Neural cell (in vitro differentiated cells): ENCODE data around the gene COL15A1. TPM values are rescaled to one million over a fixed set of nuclear protein-coding genes. Genes with fewer than 3 reads are reported as not detected.

ENCODE experiments used
- H2AFZ ChIP-seq: fragments of 200-600, 300-800 bp; sonication (generic), shearing (Covaris generic); 2 replicates; pipeline ENCODE4 v1.6.0; 2014; ENCODE audit warnings: low read depth, mild to moderate bottlenecking, antibody characterized with exemption, low read length, moderate library complexity
- H3F3A ChIP-seq: fragments of 200-600 bp; shearing (Covaris generic); 2 replicates; pipeline ENCODE4 v1.6.1; 2016; ENCODE audit warnings: mild to moderate bottlenecking, moderate library complexity, mixed read lengths, antibody characterized with exemption, low read length; ENCODE audit not compliant: insufficient read depth, poor library complexity, severe bottlenecking
- H3K27ac ChIP-seq: fragments of 200-600, 300-800 bp; sonication (generic), shearing (Covaris generic); 2 replicates; pipeline ENCODE4 v1.5.1; 2014; ENCODE audit warnings: mild to moderate bottlenecking, low read length, moderate library complexity
- H3K27me3 ChIP-seq: fragments of 300-800, 200-600 bp; sonication (generic), shearing (Covaris generic); 2 replicates; pipeline ENCODE4 v1.6.0; 2014; ENCODE audit warnings: mild to moderate bottlenecking, low read depth, low read length, moderate library complexity; ENCODE audit not compliant: insufficient read depth
- H3K36me3 ChIP-seq: fragments of 300-800, 200-600 bp; sonication (generic), shearing (Covaris generic); 2 replicates; pipeline ENCODE4 v1.5.1; 2014; ENCODE audit warnings: mild to moderate bottlenecking, antibody characterized with exemption, low read length, moderate library complexity; ENCODE audit not compliant: insufficient read depth
- H3K4me2 ChIP-seq: fragments of 300-800, 200-600 bp; sonication (generic), shearing (Covaris generic); 2 replicates; pipeline ENCODE4 v1.6.0; 2014; ENCODE audit warnings: mild to moderate bottlenecking, low read length
- H3K4me3 ChIP-seq: fragments of 300-800, 200-600 bp; sonication (generic), shearing (Covaris generic); 2 replicates; pipeline ENCODE4 v1.5.1; 2014; ENCODE audit warnings: mild to moderate bottlenecking, low read length, moderate library complexity
- H3K79me2 ChIP-seq: fragments of 200-600 bp; shearing (Covaris generic); replicated peaks from 2 replicates; pipeline ENCODE4 v1.6.0; 2014; ENCODE audit warnings: mild to moderate bottlenecking, low read length, moderate library complexity; ENCODE audit not compliant: insufficient read depth
- H3K9ac ChIP-seq: fragments of 300-800, 200-600 bp; sonication (generic), shearing (Covaris generic); 2 replicates; pipeline ENCODE4 v1.6.1; 2016; ENCODE audit warnings: mild to moderate bottlenecking, low read length, mixed read lengths
- H3K9me2 ChIP-seq: fragments of 200-600 bp; shearing (Covaris generic); 2 replicates; pipeline ENCODE4 v1.6.1; 2016; ENCODE audit warnings: mild to moderate bottlenecking, low read length, mixed read lengths; ENCODE audit not compliant: insufficient read depth
- H3K9me3 ChIP-seq: fragments of 200-600, 300-800 bp; sonication (generic), shearing (Covaris generic); 2 replicates; pipeline ENCODE4 v1.6.1; 2016; ENCODE audit warnings: mild to moderate bottlenecking, mixed run types, low read length, moderate library complexity, mixed read lengths
- H4K20me1 ChIP-seq: fragments of 200-600 bp; shearing (Covaris generic); 2 replicates; pipeline ENCODE4 v1.6.1; 2016; ENCODE audit warnings: mild to moderate bottlenecking, mixed run types; ENCODE audit not compliant: insufficient read depth
- CTCF ChIP-seq: fragments of 450-650 bp; IDR thresholded peaks from 2 replicates; pipeline ENCODE4 v1.5.1; 2014; ENCODE audit warnings: antibody characterized with exemption, mild to moderate bottlenecking, moderate library complexity; ENCODE audit not compliant: poor library complexity, severe bottlenecking
- EP300 ChIP-seq: fragments of 450-650 bp; conservative IDR thresholded peaks from 2 replicates; pipeline ENCODE4 v1.6.1; 2014; ENCODE audit warnings: antibody characterized with exemption, mild to moderate bottlenecking, moderate library complexity; ENCODE audit not compliant: poor library complexity, severe bottlenecking
- EZH2 ChIP-seq: fragments of 200-600, 300-800 bp; shearing (Covaris generic), sonication (generic); IDR thresholded peaks from 2 replicates; pipeline ENCODE4 v1.6.1; 2014; ENCODE audit warnings: antibody characterized with exemption, low read length, borderline replicate concordance, mild to moderate bottlenecking; ENCODE audit not compliant: insufficient read depth, poor library complexity, severe bottlenecking
- MXI1 ChIP-seq: fragments of 450-650 bp; conservative IDR thresholded peaks from 2 replicates; pipeline ENCODE4 v1.6.1; 2014; ENCODE audit warnings: antibody characterized with exemption, mild to moderate bottlenecking; ENCODE audit not compliant: poor library complexity, severe bottlenecking
- POLR2AphosphoS5 ChIP-seq: IDR thresholded peaks from 2 replicates; pipeline ENCODE4 v1.6.1; 2012
- RAD21 ChIP-seq: fragments of 450-650 bp; conservative IDR thresholded peaks from 2 replicates; pipeline ENCODE4 v1.6.1; 2014; ENCODE audit warnings: antibody characterized with exemption, mild to moderate bottlenecking, moderate library complexity
- SMC3 ChIP-seq: fragments of 450-650 bp; conservative IDR thresholded peaks from 2 replicates; pipeline ENCODE4 v1.6.1; 2014; ENCODE audit warnings: antibody characterized with exemption, mild to moderate bottlenecking, moderate library complexity; ENCODE audit not compliant: poor library complexity
- TAF1 ChIP-seq: IDR thresholded peaks from 2 replicates; pipeline ENCODE4 v1.6.1; 2012; ENCODE audit warnings: low read depth
- polyA plus RNA-seq: library from polyadenylated mRNA; depleted of rRNA; stranded (reverse); fragments of >200 nt; gene quantifications from 2 replicates; pipeline ENCODE4 v1.2.3, GENCODE V29; 2014
- TF ChIP-seq, protein P1 (sequence below): IDR thresholded peaks from 2 replicates; pipeline ENCODE4 v1.6.1; 2012; ENCODE audit warnings: borderline replicate concordance

Gene COL15A1
- polyA plus RNA-seq, 1 donor from 2014 or later = 2.8 TPM

- Histone ChIP-seq H3K27me3 (no peaks in the 10 kb centered on the region), H3K27ac (no peak overlapping the region), H3F3A (no peaks in the 10 kb centered on the region), H3K4me3 (no peak overlapping the region), H3K4me2 (no peak overlapping the region), H3K79me2 (no peaks in the 10 kb centered on the region), H3K9me3 (no peaks in the 10 kb centered on the region), H4K20me1 (no peaks in the 10 kb centered on the region), H3K36me3 (no peaks in the 10 kb centered on the region), H3K9ac (no peak overlapping the region), H2AFZ (no peak overlapping the region), H3K9me2 (no peaks in the 10 kb centered on the region)
- no peak for TF ChIP-seq EP300
Observed at GRCh38 chr9:99001892-99002291, 58.2 kb downstream of the COL15A1 start.

DNA sequence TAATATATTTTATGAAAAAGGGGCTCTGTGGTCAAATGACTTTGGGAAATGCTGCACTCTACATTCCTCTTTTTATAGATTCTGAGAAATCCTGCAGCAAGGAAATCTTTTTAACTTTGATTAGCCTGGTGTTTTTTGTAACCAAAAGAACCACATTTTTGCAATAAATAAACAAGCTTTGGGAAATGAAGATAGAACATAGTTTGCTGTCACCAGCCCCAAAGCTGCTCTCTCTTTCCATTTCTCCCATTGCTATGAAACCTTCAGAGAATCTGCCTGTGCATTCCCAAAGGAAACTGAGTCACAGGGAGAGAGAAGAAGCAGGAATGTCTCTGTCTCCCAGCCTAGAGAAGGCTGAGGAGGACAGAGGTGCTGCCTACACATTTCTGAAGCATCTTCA lies 59.0 kb downstream of the COL15A1 start:
- Histone ChIP-seq H3K27ac (no peak overlapping the region), H3K4me2 (no peak overlapping the region), H3K36me3 (no peaks in the 10 kb centered on the region), H3K9me2 (no peaks in the 10 kb centered on the region), H4K20me1 (no peaks in the 10 kb centered on the region), H3K9ac (no peak overlapping the region), H3K9me3 (no peaks in the 10 kb centered on the region), H3K27me3 (no peaks in the 10 kb centered on the region), H2AFZ (no peak overlapping the region), H3K4me3 (no peak overlapping the region), H3F3A (no peaks in the 10 kb centered on the region), H3K79me2 (no peaks in the 10 kb centered on the region)
- no peak for TF ChIP-seq RAD21
- no peak for TF ChIP-seq CTCF
- no peak for TF ChIP-seq SMC3
- TF ChIP-seq TAF1 = no peak
- no peak for TF ChIP-seq MXI1
- TF ChIP-seq EP300 = no peak
- TF ChIP-seq EZH2 = no peak
- TF ChIP-seq POLR2AphosphoS5 = no peak

- Histone ChIP-seq H3K27me3 (no peaks in the 10 kb centered on the region), H3F3A (no peaks in the 10 kb centered on the region), H4K20me1 (no peaks in the 10 kb centered on the region), H3K4me2 (no peak overlapping the region), H3K9me2 (no peaks in the 10 kb centered on the region), H3K4me3 (no peak overlapping the region), H3K9ac (no peak overlapping the region), H3K36me3 (no peaks in the 10 kb centered on the region), H3K79me2 (no peaks in the 10 kb centered on the region), H3K27ac (no peak overlapping the region), H3K9me3 (no peaks in the 10 kb centered on the region), H2AFZ (no peak overlapping the region)
- no peak for TF ChIP-seq MXI1
Observed at GRCh38 chr9:99003308-99003707, 59.6 kb downstream of the COL15A1 start.

GRCh38 chr9:99004115-99004514 lies 60.4 kb downstream of the COL15A1 start:
- Histone ChIP-seq H3F3A (no peaks in the 10 kb centered on the region), H3K27ac (no peak overlapping the region), H3K4me2 (no peak overlapping the region), H3K9me3 (no peaks in the 10 kb centered on the region), H3K4me3 (no peak overlapping the region), H3K9me2 (no peaks in the 10 kb centered on the region), H4K20me1 (no peaks in the 10 kb centered on the region), H3K27me3 (no peaks in the 10 kb centered on the region), H3K79me2 (no peaks in the 10 kb centered on the region), H2AFZ (no peak overlapping the region), H3K36me3 (no peaks in the 10 kb centered on the region), H3K9ac (no peak overlapping the region)
- TF ChIP-seq SMC3 (no peak), EZH2 (no peak), EP300 (no peak), RAD21 (no peak), CTCF (no peak), MXI1 (no peak), TAF1 (no peak), POLR2AphosphoS5 (no peak)
- TF ChIP-seq, protein P1, sequence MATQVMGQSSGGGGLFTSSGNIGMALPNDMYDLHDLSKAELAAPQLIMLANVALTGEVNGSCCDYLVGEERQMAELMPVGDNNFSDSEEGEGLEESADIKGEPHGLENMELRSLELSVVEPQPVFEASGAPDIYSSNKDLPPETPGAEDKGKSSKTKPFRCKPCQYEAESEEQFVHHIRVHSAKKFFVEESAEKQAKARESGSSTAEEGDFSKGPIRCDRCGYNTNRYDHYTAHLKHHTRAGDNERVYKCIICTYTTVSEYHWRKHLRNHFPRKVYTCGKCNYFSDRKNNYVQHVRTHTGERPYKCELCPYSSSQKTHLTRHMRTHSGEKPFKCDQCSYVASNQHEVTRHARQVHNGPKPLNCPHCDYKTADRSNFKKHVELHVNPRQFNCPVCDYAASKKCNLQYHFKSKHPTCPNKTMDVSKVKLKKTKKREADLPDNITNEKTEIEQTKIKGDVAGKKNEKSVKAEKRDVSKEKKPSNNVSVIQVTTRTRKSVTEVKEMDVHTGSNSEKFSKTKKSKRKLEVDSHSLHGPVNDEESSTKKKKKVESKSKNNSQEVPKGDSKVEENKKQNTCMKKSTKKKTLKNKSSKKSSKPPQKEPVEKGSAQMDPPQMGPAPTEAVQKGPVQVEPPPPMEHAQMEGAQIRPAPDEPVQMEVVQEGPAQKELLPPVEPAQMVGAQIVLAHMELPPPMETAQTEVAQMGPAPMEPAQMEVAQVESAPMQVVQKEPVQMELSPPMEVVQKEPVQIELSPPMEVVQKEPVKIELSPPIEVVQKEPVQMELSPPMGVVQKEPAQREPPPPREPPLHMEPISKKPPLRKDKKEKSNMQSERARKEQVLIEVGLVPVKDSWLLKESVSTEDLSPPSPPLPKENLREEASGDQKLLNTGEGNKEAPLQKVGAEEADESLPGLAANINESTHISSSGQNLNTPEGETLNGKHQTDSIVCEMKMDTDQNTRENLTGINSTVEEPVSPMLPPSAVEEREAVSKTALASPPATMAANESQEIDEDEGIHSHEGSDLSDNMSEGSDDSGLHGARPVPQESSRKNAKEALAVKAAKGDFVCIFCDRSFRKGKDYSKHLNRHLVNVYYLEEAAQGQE = no peak
